ENCODE results near the gene UQCC2. TPM values are rescaled to one million over a fixed set of nuclear protein-coding genes. Genes with fewer than 3 reads are reported as not detected.

The UQCC2 gene
- total RNA-seq, 2 donors from 2014 or later, result 24.5 to 25.7 TPM

GRCh38 chr6:33678233-33678931, 33.1 kb downstream of the UQCC2 start:
- H3K27ac ChIP-seq, result no peak overlapping the region
- DNase-seq (ENCODE audit: low spot score), result no peak
- H3K27me3 ChIP-seq (replicated peaks; ENCODE audit: insufficient read depth), result no peaks in the 10 kb centered on the region
- no peak overlapping the region for H3K4me3 ChIP-seq
- no peaks in the 10 kb centered on the region for H3K9me3 ChIP-seq
- no peaks in the 10 kb centered on the region for H3K4me1 ChIP-seq (replicated peaks)
- intact Hi-C loops (cut with DNase I), result no loop called here
- WGBS, result 91% methylated on average over 24 of the region's 24 CpGs
- no peak for TF ChIP-seq POLR2AphosphoS5 (IDR thresholded peaks at IDR 0.05)
- TF ChIP-seq, protein P1, sequence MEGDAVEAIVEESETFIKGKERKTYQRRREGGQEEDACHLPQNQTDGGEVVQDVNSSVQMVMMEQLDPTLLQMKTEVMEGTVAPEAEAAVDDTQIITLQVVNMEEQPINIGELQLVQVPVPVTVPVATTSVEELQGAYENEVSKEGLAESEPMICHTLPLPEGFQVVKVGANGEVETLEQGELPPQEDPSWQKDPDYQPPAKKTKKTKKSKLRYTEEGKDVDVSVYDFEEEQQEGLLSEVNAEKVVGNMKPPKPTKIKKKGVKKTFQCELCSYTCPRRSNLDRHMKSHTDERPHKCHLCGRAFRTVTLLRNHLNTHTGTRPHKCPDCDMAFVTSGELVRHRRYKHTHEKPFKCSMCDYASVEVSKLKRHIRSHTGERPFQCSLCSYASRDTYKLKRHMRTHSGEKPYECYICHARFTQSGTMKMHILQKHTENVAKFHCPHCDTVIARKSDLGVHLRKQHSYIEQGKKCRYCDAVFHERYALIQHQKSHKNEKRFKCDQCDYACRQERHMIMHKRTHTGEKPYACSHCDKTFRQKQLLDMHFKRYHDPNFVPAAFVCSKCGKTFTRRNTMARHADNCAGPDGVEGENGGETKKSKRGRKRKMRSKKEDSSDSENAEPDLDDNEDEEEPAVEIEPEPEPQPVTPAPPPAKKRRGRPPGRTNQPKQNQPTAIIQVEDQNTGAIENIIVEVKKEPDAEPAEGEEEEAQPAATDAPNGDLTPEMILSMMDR (IDR thresholded peaks at IDR 0.05), result no peak
- TF ChIP-seq POLR2A (IDR thresholded peaks at IDR 0.05), result no peak
- peaks cover 0 to 5% of the 10 kb centered on the region in 2 donors for H3K36me3 ChIP-seq

- no peak overlapping the region for H3K4me3 ChIP-seq
- no peaks in the 10 kb centered on the region for H3K27me3 ChIP-seq (replicated peaks; ENCODE audit: insufficient read depth)
- TF ChIP-seq POLR2A (IDR thresholded peaks at IDR 0.05) (no peak), POLR2AphosphoS5 (IDR thresholded peaks at IDR 0.05) (no peak)
- TF ChIP-seq, protein P1 (IDR thresholded peaks at IDR 0.05), result no peak
- DNase-seq (ENCODE audit: low spot score), result no peak
- 95% methylated on average over 2 of the region's 2 CpGs for WGBS
- H3K9me3 ChIP-seq, result no peaks in the 10 kb centered on the region
- no peaks in the 10 kb centered on the region for H3K4me1 ChIP-seq (replicated peaks)
- intact Hi-C loops (cut with DNase I), result no loop called here
- no peak overlapping the region for H3K27ac ChIP-seq
- peaks cover 0 to 5% of the 10 kb centered on the region in 2 donors for H3K36me3 ChIP-seq
Observed at GRCh38 chr6:33677689-33678088, 33.8 kb downstream of the UQCC2 start.

DNA sequence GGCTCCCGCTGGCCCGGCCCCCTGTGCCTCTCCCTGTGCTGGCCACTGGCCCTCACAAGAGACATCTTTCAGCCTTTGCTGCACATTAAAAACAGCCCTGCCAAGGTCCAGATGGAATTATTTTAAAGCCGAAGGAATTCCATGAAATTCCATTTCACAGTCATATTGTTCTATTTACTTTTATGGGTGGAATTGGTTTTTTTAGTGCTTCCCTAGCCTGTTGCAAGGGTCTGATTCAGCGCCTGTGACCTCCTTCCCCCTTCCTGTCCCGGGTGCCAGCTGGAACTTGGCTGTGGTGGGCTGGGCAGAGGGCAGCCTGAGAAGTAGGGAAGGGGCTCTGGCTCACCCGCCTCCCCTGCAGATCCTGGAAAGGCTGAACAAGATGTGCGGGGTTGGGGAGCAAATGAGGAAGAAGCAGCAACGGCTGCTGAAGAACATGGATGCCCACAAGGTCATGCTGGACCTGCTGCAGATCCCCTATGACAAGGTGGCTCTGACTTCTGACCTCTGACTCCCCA, 34.3 kb downstream of the UQCC2 start:
- intact Hi-C loops (cut with DNase I), result no loop called here
- DNase-seq (ENCODE audit: low spot score), result no peak
- no peaks in the 10 kb centered on the region for H3K9me3 ChIP-seq
- H3K4me3 ChIP-seq, result no peak overlapping the region
- H3K36me3 ChIP-seq, result peaks cover 0 to 5% of the 10 kb centered on the region in 2 donors
- no peak overlapping the region for H3K27ac ChIP-seq
- TF ChIP-seq POLR2AphosphoS5 (IDR thresholded peaks at IDR 0.05) (no peak), POLR2A (IDR thresholded peaks at IDR 0.05) (no peak)
- TF ChIP-seq, protein P1 (IDR thresholded peaks at IDR 0.05), result no peak
- H3K4me1 ChIP-seq (replicated peaks), result no peaks in the 10 kb centered on the region
- 80% methylated on average over 8 of the region's 8 CpGs for WGBS
- no peaks in the 10 kb centered on the region for H3K27me3 ChIP-seq (replicated peaks; ENCODE audit: insufficient read depth)

GRCh38 chr6:33676416-33677142, 34.9 kb downstream of the UQCC2 start:
- Histone ChIP-seq H3K27ac (no peak overlapping the region), H3K27me3 (replicated peaks; ENCODE audit: insufficient read depth) (no peaks in the 10 kb centered on the region), H3K36me3 (peaks cover 0 to 5% of the 10 kb centered on the region in 2 donors), H3K4me1 (replicated peaks) (no peaks in the 10 kb centered on the region), H3K4me3 (no peak overlapping the region), H3K9me3 (no peaks in the 10 kb centered on the region)
- 84% methylated on average over 15 of the region's 15 CpGs for WGBS
- TF ChIP-seq POLR2AphosphoS5 (IDR thresholded peaks at IDR 0.05) (no peak), POLR2A (IDR thresholded peaks at IDR 0.05) (no peak)
- TF ChIP-seq, protein P1 (IDR thresholded peaks at IDR 0.05), result no peak
- intact Hi-C loops (cut with DNase I), result no loop called here
- DNase-seq (ENCODE audit: low spot score), result no peak

All from prostate gland (tissue), 2 donors.